AG09319 (cell line): ENCODE results near the gene SF1.

Experiments
- DNase-seq: peaks from one replicate; pipeline ENCODE4 v3.0.0-alpha.2; 2010; ENCODE audit warnings: low read depth; ENCODE audit errors: extremely low read depth
- TF ChIP-seq, protein P1 (sequence below): IDR thresholded peaks from 2 replicates; pipeline ENCODE4 v1.5.1; 2011; ENCODE audit warnings: low read depth, mild to moderate bottlenecking, inconsistent platforms, low read length, moderate library complexity

Gene SF1

DNA sequence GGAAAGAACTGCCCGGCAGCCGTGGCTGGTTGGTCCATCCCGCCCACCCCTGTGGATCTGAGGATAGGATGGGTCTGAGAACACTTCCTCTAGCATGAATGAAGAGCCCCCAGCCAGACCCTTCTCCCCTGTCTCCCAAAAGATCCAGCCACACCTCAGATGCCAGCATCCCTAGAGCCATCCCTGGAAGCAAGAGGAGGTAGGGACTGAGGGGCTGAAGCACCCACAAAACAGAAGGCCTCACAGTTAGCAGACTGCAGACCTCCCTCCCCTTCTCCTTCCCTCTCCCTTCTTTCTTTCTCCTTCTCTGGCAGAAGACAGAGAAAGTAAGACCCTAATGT is 57.0 kb downstream of the SF1 start:
- DNase-seq = no peak
- TF ChIP-seq, protein P1, sequence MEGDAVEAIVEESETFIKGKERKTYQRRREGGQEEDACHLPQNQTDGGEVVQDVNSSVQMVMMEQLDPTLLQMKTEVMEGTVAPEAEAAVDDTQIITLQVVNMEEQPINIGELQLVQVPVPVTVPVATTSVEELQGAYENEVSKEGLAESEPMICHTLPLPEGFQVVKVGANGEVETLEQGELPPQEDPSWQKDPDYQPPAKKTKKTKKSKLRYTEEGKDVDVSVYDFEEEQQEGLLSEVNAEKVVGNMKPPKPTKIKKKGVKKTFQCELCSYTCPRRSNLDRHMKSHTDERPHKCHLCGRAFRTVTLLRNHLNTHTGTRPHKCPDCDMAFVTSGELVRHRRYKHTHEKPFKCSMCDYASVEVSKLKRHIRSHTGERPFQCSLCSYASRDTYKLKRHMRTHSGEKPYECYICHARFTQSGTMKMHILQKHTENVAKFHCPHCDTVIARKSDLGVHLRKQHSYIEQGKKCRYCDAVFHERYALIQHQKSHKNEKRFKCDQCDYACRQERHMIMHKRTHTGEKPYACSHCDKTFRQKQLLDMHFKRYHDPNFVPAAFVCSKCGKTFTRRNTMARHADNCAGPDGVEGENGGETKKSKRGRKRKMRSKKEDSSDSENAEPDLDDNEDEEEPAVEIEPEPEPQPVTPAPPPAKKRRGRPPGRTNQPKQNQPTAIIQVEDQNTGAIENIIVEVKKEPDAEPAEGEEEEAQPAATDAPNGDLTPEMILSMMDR = no peak

DNA sequence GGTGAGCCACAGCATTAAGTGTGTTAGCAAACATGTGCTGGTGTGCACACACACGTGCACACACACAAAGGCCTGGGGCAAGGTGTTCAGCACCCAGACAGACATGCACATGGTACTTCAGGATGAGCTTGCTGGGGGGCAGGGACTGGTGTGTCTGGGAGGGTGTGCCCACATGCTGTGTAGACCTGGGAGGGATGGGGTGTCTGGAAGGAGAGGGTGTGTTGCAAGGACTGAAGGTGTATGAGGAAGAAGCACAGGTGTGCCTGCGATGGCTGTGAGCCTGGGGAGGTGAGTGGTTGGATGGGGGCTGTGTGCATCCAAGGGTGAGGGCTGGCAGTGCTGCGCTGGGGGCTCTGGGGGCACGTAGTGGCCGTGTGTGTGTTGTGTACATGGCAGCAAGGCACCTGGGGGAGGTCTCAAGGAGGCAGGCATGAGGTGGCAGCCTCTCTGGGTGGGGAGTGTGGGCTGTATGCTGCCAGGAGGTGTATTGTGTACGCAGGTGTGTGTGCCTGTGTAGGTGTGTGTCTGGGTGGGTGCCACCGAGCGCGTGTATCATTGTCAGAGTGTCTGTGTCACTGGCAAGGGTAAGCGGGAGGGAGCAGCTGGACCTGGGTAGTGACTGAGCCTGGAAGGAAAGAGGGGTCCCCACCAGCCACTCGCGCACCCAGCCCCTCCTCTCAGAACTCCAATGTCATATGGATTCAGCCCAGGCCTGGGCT is 57.5 kb downstream of the SF1 start:
- TF ChIP-seq, protein P1 = no peak
- DNase-seq = no peak

- TF ChIP-seq, protein P1 = no peak
- no peak for DNase-seq
Measured at GRCh38 chr11:64720167-64720566, 58.2 kb downstream of the SF1 start.

GRCh38 chr11:64719406-64719805 is 58.9 kb downstream of the SF1 start:
- DNase-seq = no peak
- TF ChIP-seq, protein P1 = no peak

DNA sequence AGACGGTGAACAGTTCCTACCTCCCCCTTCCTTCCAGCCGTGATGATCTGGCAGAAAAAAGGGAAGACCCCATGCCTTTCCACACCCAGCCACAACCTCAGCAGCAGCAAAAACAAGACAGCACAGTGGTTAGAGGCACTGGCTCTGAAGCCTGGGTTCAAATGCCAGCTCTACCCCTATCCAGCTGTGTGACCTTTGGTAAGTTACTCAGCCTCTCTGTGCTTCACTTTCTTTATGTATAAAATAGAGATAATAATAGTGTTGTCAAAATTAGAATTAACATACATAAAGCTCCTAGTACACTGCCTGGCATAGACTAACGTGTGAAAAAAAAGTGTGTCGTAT is 59.6 kb downstream of the SF1 start:
- TF ChIP-seq, protein P1 = no peak
- no peak for DNase-seq

DNA sequence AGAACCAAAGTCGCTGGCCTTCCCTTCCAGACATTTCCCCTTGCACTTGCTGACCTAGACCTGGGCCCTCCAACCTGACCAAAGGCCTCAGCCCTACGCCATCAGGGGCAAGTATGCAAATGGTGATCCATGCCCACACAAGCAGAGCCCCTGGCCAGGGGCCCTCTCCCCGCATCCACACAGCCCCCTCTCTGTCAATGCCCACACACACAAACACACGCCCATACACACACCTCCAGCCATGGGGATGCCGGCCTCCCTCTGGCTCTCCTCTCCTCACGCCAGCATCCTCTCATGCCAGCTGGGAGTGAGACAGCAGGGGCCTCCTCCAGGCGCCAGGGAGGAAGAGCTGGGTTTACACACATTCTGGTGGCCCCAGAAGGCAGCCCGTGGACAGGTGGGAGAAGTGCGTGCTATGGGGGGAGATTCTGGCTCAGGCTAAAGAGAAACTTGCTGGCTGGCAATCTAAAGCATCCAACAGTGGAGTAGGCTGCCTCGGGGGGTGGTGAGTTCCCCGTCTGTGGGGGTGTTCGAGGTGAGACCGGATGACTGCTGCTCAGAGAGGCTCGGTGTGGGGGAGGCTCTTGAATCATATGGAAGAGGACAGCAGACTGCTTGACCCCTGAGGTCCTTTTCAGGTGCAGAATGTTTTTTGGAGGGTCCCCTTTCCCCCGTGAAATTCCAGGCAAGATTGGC is 60.1 kb downstream of the SF1 start:
- TF ChIP-seq, protein P1 = no peak

DNA sequence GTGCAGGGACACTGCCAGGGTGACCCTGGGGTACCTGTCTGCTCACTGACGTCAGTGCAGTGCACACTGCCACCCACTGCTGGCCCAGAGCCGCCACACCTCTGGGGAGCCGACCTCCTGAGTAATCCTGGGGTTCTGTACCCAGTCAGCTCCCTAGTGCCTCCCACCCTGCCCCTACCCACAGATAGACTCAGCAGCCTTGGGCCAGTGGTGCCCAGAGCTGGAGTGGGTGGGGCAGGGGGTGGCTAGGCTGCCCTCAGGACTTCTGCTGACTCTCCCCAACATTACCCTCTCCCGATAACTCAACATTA is 61.1 kb downstream of the SF1 start:
- no peak for DNase-seq
- TF ChIP-seq, protein P1 = no peak

More for the DNA sequence above, 60.1 kb downstream of the SF1 start:
- DNase-seq = no peak
